HG03354 (cell line): Measurements from ENCODE around the gene BAG2.
A peak's percentile ranks its signal among the peaks of the same experiment; 100 is the strongest.

Source experiments
- ATAC-seq: cut with Tn5 transposase; IDR thresholded peaks from one replicate; pipeline ENCODE4 v1.9.1; 2021; ENCODE audit warnings: mild to moderate bottlenecking; ENCODE audit not compliant: unreplicated experiment, poor library complexity, severe bottlenecking

The BAG2 gene

DNA sequence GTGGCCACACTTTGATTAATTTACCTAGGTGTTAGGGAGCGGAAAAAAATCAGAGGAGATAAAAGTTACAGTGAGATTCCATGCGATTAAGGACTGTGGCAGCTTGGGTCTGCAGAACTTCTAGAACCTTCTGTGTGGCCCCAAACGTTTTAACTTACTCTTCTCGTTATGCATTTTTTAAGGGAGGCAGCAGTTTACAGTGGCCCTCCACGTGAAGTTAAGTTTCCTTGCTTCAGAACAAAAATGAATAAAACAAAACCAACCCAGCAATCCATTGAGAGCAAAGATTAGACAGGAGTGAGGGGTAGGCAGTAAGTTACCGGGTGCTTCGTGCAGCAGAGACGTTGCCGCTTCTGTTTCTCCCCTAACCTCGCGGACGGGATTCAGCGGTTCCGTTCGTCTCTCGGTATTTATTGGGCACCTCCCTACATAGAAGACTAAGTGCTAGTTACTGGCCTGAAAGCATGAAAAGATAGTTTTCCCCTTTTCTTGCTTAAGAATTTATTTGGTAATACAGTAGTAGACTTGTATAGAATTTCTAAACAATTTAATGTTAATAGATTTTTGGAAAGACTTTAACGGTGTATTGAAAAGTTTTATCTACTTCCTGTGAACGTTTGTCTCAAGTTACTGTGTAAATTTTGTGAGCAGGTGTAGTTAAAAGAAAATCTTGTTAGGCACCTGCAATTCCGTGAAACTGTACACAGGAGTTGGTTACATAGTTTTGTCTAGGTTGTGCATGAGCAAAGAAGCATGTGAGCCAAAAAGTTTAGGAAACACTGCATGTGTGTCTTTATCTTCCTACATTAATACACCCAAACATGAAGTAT lies 1.1 kb downstream of the BAG2 start:
- ATAC-seq: no peak

DNA sequence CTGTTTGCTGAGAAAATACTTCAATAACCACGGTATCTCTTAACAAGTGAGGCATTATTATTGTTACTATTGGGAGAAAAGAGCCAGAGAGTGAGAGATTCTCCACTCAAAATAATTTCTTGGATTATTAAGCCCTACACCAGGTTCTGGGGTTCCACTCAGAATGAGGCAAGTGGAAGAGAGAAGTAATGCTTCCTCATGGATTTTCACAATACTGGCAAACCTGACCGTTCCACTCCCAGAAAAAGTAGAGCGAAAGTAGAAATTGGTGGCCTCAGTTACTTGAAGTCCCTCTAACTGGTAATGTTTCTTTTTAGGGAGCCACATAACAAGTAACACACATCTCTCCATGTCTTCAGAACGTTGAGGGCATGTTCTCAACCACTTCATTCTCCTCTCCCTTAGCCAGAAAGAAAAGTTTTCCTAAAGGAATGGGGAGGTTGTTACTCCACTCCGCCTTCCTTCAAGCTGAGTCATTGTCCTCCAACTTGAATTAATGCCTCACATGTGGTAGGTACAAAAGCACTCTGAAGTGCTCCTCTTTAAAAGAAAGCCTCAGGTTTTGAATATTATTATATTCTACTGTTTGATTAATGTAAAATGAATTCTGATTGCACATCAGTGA lies 1.9 kb downstream of the BAG2 start:
- ATAC-seq: no peak

DNA sequence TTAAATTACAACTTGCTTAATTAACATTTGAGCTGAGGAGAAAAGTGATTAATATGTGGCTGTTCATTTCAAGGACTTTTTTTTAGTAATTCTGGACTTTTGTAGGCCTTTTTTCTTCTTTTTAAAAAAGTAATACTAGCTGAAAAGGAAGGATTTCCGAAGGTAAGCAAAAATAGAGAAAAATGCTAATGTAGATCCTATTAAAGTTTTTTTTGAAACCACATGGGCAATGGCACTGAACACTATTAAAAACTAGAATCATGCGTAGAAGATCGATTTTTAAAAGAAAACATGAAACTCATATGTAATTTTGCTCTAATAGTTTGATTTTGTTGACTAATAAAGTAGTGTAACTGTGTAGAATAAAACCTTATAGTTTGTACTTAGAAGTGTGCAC lies 2.4 kb downstream of the BAG2 start:
- ATAC-seq: no peak

DNA sequence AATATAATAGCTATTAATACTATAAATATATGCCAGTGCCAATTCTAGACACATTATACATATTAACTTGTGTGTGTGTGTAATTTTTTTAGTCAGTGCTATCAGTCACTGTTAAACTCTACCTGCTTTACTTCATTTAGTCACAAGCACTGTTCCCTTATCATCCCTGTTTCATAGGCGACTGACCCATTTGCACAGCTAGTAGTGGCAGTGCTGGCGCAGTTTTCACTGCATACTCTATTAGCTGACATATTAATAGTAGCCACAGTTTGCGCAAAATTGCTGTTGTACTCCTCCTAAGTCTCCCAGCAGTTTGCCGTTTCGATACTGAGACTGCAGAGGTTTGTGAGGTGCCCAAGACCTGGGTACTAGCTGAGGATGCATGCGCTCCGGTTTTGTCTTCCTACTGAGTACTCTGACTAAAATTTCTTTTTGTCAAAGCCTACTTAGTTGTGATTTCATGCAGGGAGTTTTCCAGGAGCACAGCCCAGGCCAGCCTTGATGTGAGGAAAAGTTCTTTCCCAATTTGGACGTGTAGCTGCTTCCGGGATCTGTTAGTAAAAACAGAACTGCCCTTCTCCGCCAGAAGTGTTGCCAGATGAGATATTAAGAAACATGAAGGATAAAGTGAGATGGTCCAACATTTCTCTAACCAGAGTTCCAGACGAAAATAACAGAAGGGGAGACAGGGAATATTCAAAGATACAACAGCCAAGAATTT lies 5.6 kb downstream of the BAG2 start:
- no peak for ATAC-seq

DNA sequence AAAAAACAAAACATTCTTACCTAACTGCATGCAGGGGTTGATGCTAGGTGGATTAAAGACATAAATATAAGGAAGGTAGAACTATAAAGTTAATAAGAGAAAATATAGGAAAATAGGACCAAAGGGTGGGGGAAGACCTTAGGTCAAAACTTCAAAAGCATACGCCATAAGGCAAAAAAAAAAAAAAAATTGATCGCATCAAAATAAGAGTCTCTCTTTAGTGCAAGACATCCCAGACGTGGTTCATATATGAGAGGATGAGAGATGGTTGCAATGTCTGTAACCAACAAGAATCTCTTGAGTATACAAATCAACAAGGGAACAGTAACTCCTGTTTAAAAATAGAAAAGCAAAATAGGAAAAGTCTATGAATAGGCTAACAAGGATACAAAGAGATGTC lies 8.5 kb downstream of the BAG2 start:
- ATAC-seq: no peak

DNA sequence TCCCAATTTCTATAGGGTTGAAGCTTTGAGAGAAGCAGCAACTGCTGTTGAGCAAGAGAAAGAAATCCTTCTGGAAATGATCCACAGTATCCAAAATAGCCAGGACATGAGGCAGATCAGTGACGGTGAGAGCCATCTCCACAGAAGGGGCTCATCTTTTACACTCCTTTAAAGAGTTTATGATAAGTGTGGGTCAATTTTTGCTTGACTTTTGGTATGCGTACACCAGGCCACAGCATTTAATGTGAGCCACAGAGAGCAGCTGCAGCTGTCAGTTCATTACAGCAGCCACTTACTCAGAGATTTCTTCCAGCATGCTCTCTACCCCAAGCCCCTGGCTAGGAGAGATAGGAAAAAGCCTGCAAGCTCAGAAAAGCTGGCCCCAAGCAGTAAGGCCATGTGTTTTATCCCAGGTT lies 9.9 kb downstream of the BAG2 start:
- no peak for ATAC-seq

DNA sequence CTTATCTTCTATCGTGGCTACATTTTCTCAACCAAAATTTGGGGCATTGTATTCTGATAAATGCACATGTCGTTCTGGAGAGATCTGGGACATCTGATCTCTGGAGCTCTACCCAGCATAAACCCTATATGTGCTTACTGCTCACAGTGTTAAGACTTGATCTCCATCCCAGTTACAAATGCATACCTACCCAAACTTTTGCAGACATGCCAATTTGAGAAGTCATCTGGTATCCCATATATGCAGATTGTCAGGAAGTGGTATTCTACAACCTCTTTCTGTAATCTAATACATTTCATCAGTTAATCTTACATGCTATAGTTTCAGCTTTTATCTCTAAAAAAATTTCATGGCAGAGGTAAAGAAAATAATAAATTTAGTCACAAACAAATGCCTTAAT lies 11.2 kb downstream of the BAG2 start:
- no peak for ATAC-seq

DNA sequence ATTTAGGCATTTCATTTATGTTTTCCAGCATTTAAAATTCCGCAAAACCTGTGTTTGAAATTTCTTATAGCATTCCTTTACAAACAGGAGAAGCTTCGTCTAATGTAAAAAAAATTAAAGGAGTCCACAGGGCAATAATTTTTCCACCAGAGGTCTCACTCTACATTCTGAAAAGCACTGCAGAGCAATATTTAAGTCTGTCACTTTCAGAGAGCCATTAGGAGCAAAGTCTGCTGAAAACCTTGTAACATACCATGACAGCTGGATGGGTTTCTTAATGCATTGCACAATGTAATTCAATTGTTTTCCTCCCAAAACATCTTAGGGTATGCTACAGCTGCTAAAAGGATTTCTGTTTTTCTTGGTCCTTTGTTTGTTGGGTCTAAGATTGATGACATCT lies 18.0 kb downstream of the BAG2 start:
- no peak for ATAC-seq

DNA sequence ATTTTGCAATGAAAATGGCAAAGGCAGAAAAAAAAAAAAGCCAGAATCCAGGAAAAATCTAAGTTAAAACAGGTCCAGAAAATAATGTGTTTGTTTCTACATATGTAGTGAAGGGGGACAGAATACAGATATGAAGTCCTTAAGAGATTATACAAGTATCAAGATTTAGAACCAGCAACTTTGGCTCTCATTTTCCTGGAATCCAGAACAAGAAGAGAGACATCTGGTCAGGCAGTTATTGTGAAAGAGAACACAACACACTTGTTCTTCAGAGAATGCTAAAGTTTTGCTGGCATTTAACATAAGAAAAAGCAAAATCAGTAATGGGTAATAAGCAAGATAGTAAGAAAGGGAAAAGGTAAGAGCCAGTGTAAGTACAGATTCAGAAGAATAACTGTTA lies 21.1 kb downstream of the BAG2 start:
- ATAC-seq: no peak

DNA sequence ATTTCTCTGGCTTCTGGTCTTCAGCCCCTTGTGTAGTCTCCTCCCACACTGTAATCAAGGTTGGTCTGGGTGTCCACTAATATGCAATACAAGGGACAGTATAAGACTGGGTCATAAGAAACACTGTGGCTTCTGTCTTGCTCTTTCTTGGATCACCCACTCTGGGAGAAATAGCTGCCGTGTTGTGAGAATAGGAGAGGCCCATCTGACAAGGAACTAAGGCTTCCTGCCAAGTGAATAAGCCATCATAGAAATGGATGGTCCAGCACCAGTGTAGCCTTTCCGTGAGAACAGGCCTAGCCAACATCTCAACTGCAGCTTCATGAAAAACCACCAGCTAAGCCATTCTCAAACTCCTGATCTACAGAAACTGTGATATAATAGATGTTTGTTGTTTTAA lies 23.3 kb downstream of the BAG2 start:
- no peak for ATAC-seq

DNA sequence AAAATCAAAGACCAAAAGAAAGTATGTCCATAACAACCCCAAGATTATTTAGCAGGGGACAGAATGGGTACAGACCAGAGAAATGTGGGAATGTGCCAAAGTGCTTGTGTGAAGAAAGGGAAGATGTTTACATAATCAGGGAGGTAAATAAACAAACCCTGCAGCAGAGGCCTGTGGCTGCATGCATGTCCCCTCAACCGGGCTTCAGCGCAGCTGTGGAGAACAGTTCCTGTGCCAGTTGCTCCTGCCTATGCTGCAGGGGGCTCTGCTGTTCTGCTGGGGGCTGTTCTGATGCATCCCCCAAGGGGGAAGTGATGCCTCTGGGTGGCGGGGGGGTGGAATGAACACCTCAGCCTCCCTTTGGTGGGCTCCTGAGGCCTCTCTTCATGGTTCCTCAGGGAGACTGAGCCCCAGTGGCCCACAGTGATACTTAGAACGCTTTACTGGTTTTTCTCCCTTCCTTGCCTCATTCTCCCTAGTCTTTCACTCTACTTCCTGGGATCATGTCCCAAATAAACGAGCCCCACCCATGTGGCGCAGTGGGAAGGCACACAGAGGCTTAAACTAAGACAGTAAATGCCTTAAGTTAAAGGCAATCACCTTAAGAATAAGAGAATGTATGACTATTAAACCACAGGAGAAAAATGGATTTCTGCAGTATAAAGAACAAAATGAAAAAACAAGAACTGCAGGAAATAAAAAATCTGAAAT lies 27.0 kb downstream of the BAG2 start:
- ATAC-seq: no peak

DNA sequence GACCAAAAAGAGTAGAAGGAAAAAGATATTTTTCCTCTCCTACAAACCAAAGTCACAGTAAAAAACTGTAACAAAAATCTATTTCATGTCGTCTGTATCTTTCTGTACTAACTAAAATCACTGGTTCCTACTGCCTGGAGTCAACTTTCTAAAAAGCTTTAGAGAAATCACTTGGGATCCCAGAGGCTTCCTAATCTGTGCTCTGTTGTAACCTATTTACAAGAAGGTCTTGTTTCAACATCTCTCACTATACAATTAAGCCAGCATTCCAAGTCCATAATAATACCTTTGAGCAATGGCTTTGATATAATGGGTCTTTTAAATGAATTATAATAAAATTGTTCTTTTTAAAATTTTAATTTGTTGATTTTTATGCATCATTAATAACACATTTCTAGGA lies 29.6 kb downstream of the BAG2 start:
- no peak for ATAC-seq

DNA sequence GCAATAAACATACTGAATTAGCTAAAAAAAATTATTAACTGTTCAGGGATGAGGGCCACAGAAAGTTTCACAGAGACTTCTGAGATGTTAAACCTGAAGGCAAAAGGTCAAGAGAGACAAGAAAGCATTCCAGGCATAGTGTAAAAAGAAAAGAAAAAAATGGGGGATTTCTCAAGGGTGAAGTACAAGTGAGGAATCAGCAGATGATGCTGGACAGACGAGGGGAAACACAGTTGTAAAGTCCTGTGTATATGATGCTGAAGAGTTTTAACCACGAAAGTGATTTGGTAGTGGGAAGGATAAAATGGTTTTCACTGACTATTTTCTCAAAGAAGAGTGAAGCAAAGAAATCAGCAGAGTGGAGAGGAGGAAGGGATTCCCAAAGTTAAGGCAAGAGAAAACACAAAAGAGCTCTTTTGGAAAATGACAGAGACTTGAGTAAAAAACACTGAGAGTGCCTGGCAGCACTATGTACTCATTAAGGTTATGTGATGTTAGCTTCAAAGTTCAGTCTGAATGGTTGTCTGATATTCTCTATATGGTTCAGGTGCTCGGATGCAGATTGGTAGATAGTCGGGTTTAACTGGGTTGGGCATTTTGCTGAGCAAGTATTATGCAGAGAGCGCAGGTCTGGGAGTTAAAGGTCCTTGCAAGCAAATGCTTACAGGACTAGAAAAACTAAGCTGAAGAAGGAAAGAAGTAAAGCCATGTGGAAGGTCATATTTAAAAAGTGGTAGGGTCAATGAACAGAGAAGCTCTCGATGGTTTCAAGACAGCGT lies 33.6 kb downstream of the BAG2 start:
- ATAC-seq: no peak

DNA sequence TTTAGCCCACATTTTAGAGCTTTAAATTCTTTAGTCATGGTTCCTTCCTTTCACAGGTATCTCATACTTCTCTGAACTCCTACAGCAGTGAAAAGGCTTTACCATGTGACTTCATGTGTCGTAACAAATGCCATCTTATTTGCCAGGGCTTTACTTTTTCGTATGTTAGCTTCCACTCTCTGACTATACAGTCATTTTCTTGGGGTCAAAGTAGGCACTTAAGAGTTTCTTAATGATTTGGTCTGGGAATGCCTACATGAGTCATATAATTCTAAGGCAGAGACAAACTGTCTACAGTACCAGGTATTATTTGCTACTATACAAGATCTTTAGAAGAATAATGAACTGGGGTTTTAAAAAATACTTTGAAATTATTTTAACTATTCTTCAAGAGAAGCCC lies 35.0 kb downstream of the BAG2 start:
- no peak for ATAC-seq

DNA sequence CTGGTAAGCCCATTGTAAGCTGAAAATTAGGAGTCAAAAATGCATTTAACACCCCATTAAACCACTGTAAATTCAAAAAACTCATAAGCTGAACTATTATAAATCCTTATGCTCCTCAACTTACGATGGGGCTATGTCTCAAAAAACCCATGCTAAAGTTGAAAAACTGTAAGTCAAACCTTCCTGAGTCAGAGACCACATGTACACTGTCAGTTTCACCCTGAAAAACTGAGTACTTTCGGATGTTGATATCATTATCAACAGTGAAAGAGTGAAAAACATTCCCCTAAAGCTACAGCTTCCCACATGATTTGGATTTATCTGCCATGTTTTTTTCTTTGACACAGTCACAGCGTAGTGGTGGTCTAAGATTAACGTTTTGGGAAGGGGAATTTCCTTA lies 35.7 kb downstream of the BAG2 start:
- ATAC-seq: no peak

DNA sequence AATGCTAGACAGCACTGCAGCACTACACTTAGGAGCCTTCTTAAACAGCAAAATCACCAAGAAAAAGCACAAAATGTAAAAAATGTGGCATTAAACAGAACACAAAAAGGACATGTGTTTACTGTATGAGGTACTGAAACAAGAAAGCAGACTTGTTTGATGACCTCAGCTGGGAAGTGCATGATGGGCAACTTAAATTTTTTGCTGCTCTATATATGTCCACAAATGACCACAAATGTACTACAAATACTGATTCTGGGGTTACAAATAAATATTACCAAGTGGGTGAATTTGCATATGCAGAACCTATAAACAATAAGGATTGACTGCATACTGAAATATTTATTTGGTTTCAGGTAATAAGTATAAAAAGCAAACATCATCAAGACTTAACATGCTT lies 36.9 kb downstream of the BAG2 start:
- peak; percentile 49 for ATAC-seq

DNA sequence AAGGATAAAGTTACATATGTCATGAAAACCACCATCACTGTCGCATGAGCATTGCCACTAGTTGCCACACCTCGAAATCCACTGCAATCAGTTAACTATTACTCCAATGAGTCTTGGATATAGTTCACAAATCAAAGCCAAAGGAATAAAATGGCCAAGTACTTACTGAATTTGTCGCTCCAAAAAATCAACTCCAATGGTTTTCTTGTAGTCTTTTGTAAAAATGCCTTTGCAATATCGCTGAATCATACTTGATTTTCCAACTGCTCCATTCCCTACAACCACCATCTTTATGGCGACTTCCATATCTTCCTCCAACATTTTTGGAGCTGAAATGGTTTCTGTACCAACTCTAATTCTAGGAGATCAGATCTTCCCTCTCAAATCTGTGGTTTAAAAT lies 37.9 kb downstream of the BAG2 start:
- ATAC-seq: no peak

DNA sequence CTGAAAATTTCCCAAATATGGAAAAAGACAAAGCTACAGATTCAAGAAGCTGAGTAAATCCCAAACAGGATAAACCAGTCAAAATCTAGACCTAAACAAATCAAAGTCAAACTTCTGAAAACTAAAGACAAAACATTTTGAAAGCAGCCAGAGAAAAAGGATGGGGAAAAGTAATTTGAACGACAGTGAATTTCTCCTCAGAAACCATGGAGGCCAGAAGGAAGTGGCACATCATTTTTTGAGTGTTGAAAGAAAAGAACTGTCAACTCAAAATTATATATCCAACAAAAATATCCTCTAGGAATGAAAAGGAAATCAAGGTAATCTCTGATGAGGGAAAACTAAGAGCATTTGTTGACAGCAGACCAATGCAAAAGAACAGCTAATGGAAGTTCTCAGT lies 43.1 kb downstream of the BAG2 start:
- ATAC-seq: no peak

DNA sequence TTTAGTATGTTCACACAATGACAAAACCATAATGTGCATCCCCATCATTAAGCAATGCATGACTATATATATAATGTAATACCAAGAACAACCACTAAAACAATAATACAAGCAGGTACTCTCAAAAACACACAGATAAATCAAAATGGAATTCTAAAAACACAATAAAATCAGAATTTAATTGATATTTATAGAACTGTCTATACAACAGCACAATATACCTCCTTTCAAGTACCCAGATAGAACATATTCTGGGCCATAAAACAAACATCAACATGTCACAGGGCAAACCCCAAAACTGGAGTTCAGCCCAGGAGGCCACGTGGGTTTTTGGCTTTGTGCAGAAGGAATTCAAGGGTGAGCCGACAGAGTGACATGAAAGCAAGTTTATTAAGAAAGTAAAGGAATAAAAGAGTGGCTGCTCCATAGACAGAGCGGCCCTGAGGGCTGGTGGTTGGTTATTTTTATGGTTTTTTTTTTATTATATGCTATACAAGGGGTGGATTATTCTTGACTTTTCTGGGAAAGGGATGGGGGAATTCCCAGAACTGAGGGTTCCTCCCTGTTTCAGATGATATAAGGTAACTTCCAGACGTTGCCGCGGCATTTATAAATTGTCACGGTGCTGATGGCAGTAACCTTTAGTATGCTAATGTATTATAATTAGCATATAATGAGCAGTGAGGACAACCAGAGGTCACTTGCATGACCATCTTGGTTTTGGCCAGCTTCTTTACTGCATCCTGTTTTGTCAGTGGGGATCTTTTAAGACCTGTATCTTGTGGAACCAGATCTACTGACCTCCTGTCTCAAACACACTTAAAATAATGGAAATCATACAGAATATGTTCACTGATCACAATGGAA lies 44.3 kb downstream of the BAG2 start:
- ATAC-seq: no peak
